ENCODE data around the gene FZD2. TPM values are rescaled to one million over a fixed set of nuclear protein-coding genes. Genes with fewer than 3 reads are reported as not detected.

FZD2 gene
- total RNA-seq, 1 donor from 2014 or later = 108 TPM

GRCh38 chr17:44557651-44558285, 484 bp downstream of the FZD2 start:
- H3K36me3 Mint-ChIP-seq (ENCODE audit: low read depth) = peaks cover 26% of the 10 kb centered on the region
- TF ChIP-seq CTCF (IDR thresholded peaks at IDR 0.05) = no peak
- no peaks in the 10 kb centered on the region for H3K27me3 Mint-ChIP-seq (ENCODE audit: low read depth)
- no peaks in the 10 kb centered on the region for H3K9me3 Mint-ChIP-seq (ENCODE audit: low read depth)
- H3K27ac Mint-ChIP-seq (ENCODE audit: unreplicated experiment) = peak overlapping the region; percentile 96
- peaks cover 53% of the 10 kb centered on the region for H3K4me1 Mint-ChIP-seq (ENCODE audit: low read depth)
- H3K4me3 Mint-ChIP-seq (ENCODE audit: unreplicated experiment) = peak overlapping the region; percentile 99
- no peak for DNase-seq (ENCODE audit: low spot score)

- DNase-seq (ENCODE audit: low spot score) = no peak
- TF ChIP-seq CTCF (IDR thresholded peaks at IDR 0.05) = no peak
- no peaks in the 10 kb centered on the region for H3K27me3 Mint-ChIP-seq (ENCODE audit: low read depth)
- H3K36me3 Mint-ChIP-seq (ENCODE audit: low read depth) = peaks cover 28% of the 10 kb centered on the region
- H3K4me1 Mint-ChIP-seq (ENCODE audit: low read depth) = peaks cover 59% of the 10 kb centered on the region
- no peaks in the 10 kb centered on the region for H3K9me3 Mint-ChIP-seq (ENCODE audit: low read depth)
- H3K27ac Mint-ChIP-seq (ENCODE audit: unreplicated experiment) = peak overlapping the region; percentile 96
- peak overlapping the region; percentile 99 for H3K4me3 Mint-ChIP-seq (ENCODE audit: unreplicated experiment)
These were observed 1.0 kb downstream of the FZD2 start for GRCh38 chr17:44558334-44558709.

GRCh38 chr17:44558710-44559633, 1.7 kb downstream of the FZD2 start:
- H3K4me3 Mint-ChIP-seq (ENCODE audit: unreplicated experiment) = peak overlapping the region; percentile 99
- H3K27ac Mint-ChIP-seq (ENCODE audit: unreplicated experiment) = peak overlapping the region; percentile 96
- no peaks in the 10 kb centered on the region for H3K27me3 Mint-ChIP-seq (ENCODE audit: low read depth)
- H3K4me1 Mint-ChIP-seq (ENCODE audit: low read depth) = peaks cover 63% of the 10 kb centered on the region
- peak; percentile 89 for DNase-seq (ENCODE audit: low spot score)
- H3K36me3 Mint-ChIP-seq (ENCODE audit: low read depth) = peaks cover 28% of the 10 kb centered on the region
- H3K9me3 Mint-ChIP-seq (ENCODE audit: low read depth) = no peaks in the 10 kb centered on the region
- no peak for TF ChIP-seq CTCF (IDR thresholded peaks at IDR 0.05)

- no peaks in the 10 kb centered on the region for H3K27me3 Mint-ChIP-seq (ENCODE audit: low read depth)
- DNase-seq (ENCODE audit: low spot score) = no peak
These were observed 2.6 kb downstream of the FZD2 start for GRCh38 chr17:44559634-44560554.

More at GRCh38 chr17:44559634-44560554, 2.6 kb downstream of the FZD2 start:
- H3K4me1 Mint-ChIP-seq (ENCODE audit: low read depth) = peaks cover 61% of the 10 kb centered on the region
- TF ChIP-seq CTCF (IDR thresholded peaks at IDR 0.05) = no peak
- H3K36me3 Mint-ChIP-seq (ENCODE audit: low read depth) = peaks cover 28% of the 10 kb centered on the region
- H3K27ac Mint-ChIP-seq (ENCODE audit: unreplicated experiment) = peak overlapping the region; percentile 95
- H3K9me3 Mint-ChIP-seq (ENCODE audit: low read depth) = no peaks in the 10 kb centered on the region
- H3K4me3 Mint-ChIP-seq (ENCODE audit: unreplicated experiment) = peak overlapping the region; percentile 99

Measured in chondrocyte (in vitro differentiated cells).